CD1c-positive myeloid dendritic cell (primary cell): ENCODE measurements around the gene ZSCAN4.

Experiments used
- DNase-seq: peaks from one replicate; pipeline ENCODE4 v3.0.0-alpha.2; 2016; ENCODE audit errors: extremely low spot score

The ZSCAN4 gene

GRCh38 chr19:57668635-57669034 is at the start of gene ZSCAN4:
Gene ZSCAN4, plus strand, starts transcription at chr19:57668935. Its CDS starts 7,211 bp downstream, at chr19:57676146.
- DNase-seq: no peak

GRCh38 chr19:57620673-57621348 is 47.9 kb upstream of the ZSCAN4 start:
- DNase-seq: no peak

- no peak for DNase-seq
These were observed 45.6 kb upstream of the ZSCAN4 start for GRCh38 chr19:57623091-57623490.

- peak; percentile 97 for DNase-seq
These were observed 35.5 kb upstream of the ZSCAN4 start, which contains the start of gene ZNF211 for GRCh38 chr19:57632987-57633831. Gene ZNF211, plus strand, starts transcription at chr19:57633168. Its CDS starts 179 bp downstream, at chr19:57633347.

GRCh38 chr19:57633832-57634131 is 35.0 kb upstream of the ZSCAN4 start:
- DNase-seq: no peak

- DNase-seq: no peak
These were observed 31.4 kb upstream of the ZSCAN4 start for GRCh38 chr19:57637379-57637778.

- DNase-seq: no peak
These were observed 27.0 kb upstream of the ZSCAN4 start for GRCh38 chr19:57641715-57642234.

GRCh38 chr19:57642396-57643046 is 26.2 kb upstream of the ZSCAN4 start:
- DNase-seq: no peak

- DNase-seq: no peak
These were observed 25.0 kb upstream of the ZSCAN4 start for GRCh38 chr19:57643734-57644133.

GRCh38 chr19:57648331-57649003 is 20.3 kb upstream of the ZSCAN4 start:
- no peak for DNase-seq

GRCh38 chr19:57651654-57651996 is 17.1 kb upstream of the ZSCAN4 start:
- DNase-seq: no peak

GRCh38 chr19:57653689-57654088 is 15.0 kb upstream of the ZSCAN4 start:
- DNase-seq: no peak

- DNase-seq: no peak
These were observed 13.3 kb upstream of the ZSCAN4 start for GRCh38 chr19:57655443-57655842.

GRCh38 chr19:57656346-57656745 is 12.4 kb upstream of the ZSCAN4 start:
- DNase-seq: no peak

- DNase-seq: no peak
These were observed 4.2 kb upstream of the ZSCAN4 start for GRCh38 chr19:57664269-57665127.

- no peak for DNase-seq
These were observed 3.4 kb upstream of the ZSCAN4 start for GRCh38 chr19:57665261-57665806.

GRCh38 chr19:57667228-57667627 is 1.5 kb upstream of the ZSCAN4 start:
- DNase-seq: no peak

GRCh38 chr19:57671124-57671895 is 2.6 kb downstream of the ZSCAN4 start:
- DNase-seq: no peak

- no peak for DNase-seq
These were observed 3.7 kb downstream of the ZSCAN4 start for GRCh38 chr19:57672466-57672865.

- no peak for DNase-seq
These were observed 7.1 kb downstream of the ZSCAN4 start for GRCh38 chr19:57675881-57676280.
